ENCODE data around the gene POU2F2.
"Not testable (repeated sequence)": the region's sequence is repeated elsewhere in the genome, so short reads cannot be mapped to it uniquely, and the experiment has no call there.

Gene POU2F2

DNA sequence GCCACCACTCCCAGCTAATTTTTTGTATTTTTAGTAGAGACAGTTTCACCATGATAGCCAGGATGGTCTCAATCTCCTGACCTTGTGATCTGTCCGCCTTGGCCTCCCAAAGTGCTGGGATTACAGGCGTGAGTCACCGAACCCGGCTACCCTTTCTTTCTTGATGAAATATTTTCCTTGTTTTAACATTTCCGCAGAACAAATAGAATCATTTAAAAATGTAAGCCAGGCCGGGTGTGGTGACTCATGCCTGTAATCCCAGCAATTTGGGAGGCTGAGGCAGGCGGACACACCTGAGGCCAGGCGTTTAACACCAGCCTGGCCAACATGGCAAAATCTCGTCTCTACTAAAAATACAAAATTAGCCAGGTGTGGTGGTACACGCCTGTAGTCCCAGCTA is 32.0 kb downstream of the POU2F2 start:
- DNase-seq (ENCODE audit: low read depth in 2 of 2) = not testable (repeated sequence)

DNA sequence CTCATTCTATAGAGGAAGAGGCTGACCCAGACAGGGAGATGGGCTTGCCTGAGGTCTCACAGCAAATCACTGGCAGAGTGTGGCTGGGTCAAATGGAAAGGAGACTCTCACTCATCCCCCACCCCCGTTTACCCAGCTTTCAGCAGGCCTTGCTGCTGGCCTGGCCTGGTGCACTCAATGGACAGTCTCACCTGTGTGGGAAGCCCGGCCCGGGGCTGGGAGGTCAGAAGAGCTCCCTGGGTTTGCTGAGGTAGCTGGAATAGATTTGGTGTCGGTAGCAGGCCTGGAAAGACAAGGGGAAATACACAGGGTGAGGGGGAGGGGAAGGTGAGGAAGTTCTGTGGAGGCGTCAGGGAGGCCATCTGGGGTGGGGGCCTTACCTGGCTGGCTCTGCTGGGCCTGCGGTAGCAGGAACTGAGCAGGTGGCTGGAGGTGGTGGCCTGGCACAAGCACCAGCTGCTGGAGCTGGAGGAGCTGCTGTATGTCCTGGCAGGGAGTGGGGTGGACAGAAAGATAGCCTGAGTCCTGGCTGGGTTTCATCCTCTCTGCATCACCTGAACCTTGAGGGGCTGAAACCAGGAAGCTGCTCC is 32.8 kb downstream of the POU2F2 start:
- DNase-seq (ENCODE audit: low read depth in 2 of 2) = no peak

DNA sequence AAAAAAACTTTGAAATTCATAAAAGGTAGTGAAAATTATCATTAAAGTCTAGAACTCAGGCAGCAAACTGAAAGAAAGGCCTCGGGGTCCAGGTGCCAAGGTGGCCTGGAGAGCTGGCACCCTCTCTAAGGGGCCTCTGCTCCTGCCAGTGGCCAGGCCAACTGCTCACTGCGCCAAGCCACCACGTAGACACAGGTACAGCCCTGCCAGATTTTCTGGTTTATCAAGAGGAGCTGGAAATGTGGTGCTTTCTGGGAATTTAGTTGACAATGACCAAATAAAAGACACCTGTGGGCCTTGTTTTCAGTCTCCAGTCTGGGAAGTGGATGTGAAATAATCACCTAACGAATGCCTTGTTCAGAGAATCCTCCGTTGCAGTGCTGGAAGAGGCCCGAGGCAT is 33.5 kb downstream of the POU2F2 start:
- DNase-seq (ENCODE audit: low read depth in 2 of 2) = no peak

DNA sequence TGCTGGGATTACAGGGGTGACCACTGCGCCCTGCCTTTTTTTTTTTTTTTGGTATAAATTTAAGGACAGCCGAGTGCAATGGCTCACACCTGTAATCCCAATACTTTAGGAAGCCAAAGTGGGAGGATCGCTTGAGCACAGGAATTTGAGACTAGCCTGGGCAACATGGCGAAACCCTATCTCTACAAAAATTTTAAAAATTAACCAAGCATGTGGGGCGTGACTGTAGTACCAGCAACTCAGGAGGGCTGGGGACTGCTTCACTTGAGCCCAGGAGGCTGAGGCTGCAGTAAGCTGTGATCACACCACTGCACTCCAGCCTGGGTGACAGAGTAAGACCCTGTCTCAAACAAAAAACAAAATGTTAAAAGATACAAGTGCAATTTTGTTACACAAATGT is 34.8 kb downstream of the POU2F2 start:
- DNase-seq (ENCODE audit: low read depth in 2 of 2) = no peak

DNA sequence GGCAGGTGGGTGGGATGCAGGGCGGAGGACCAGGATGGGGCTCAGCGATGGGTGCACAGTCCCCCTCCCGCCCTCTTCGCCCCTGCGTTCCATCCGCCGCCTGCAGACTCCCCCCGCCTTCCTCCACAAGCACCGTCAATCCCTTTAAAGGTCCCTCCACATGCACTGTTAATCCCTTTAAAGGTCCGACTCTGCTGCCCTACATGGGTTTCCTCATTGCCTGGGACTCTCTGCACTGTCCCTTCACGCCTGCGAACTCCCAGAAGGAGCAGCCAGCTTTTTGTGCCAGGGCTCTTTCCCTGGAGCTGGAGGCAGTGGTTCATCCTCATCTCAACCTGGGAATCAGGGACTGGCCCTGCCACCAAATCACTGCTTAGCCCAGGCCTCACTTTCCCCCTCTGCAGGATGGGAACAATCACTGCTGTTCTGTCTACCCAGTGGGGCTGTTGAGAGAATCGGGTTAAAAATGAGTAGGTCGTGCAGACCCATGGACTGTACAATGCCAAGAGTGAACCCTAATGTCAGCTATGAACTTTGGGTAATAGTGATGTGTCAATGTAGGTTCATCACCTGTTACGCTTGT is 35.9 kb downstream of the POU2F2 start:
- DNase-seq (ENCODE audit: low read depth in 2 of 2) = no peak

DNA sequence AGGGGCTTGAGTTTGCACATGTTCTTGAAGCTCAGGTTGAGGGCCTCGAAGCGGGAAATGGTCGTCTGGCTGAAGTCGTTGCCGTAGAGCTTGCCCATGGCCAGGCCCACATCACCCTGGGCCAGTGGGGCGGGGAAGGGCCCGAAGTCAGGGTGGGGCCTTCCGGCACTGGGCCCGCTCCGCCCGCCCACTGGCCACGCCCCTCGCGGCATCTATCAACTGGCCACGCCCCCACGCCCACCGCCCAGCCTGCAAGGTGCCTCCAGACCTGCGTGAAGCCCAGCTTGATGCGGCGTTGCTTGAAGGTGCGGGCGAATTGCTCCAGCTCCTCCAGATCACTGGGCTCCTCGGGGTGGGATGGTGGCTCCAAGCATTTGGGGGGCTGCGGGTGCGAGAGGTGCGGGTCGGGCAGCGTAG is 36.4 kb downstream of the POU2F2 start:
- no peak for DNase-seq (ENCODE audit: low read depth in 2 of 2)

DNA sequence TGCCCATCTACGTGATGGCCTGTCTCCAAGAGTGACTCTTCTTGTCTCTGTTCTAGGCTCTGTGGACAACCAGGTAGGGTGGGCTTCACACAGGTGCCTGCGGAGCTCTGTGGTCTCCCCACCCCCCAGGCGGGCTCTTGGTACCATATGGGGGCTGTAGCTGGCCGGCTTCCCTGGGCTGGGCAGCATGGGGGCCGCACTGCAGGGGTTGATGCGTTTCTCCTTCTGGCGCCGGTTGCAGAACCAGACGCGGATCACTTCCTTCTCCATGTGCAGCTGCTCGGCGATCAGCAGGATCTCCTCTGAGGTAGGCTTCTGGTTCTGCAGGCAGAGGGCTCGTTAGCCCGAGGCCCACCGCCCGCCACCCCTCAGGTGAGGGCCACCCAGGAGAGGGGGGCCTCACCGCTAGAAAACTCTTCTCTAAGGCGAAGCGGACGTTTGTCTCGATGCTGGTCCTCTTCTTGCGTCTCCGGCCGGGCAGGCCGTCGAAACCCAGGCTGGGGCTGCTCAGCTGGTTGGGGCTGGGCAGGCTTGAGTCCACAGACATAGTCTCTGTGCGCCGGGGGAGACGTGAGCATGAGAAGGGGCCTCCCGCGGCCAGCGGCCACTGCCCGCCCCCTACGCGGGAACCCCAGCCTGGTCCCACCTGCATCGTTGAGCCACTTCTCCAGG is 37.0 kb downstream of the POU2F2 start:
- DNase-seq (ENCODE audit: low read depth in 2 of 2) = no peak

DNA sequence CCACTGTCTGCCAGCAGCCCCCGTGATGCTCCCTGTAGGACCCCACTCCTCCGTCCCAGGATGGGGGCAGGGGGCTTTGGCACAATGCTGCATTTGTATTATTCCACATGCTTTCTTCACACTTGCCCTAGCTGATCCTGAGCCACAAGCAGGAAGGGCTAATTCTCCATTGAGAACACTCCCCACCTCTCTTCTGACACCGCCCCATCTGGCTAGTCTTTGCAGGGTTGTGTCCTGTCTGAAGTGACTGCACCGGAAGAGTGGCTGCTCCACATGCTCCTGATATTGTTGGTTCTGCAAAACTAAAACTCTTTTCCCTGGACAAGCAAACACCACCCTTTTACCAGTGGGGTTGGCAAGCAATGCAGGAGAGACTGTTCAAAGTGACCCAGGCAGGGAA is 38.3 kb downstream of the POU2F2 start:
- no peak for DNase-seq (ENCODE audit: low read depth in 2 of 2)

DNA sequence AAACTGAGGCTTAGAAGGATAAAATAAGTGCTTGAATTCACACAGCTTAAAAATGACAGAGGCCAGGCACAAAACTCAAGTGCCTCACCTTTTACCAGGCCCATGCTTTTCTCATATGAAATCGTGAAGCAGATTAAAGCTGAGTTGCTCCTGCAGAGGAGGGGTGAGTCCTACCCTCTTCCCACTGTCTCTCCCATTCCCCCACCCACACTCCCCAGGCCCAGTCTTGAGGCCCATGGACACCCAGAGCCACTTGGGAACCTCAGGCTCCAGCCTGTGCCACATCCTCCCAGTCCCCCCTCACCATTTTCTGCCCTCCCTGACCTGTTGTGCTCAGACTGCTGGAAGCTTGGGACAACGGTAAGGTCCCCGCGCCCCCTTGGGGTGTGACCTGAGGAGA is 38.7 kb downstream of the POU2F2 start:
- no peak for DNase-seq (ENCODE audit: low read depth in 2 of 2)

DNA sequence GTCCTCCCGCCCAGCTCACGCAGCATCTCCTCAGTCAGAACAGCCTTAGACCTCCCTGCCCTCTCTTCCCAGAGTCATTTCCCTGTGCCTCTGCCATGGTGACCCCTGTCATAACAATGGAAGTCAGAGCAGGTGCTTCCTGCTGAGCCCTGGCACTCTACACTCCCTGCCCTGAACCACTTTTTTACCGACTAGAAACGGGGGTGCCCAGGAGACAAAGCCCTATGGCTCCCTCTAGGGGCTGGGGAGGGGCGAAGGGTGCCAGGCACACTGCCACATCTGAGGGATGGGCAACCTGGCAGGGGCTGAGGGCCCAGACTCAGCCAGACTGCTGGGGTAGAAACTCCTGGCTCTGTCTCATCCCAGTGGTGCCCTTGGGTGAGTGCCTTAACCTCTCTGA is 39.9 kb downstream of the POU2F2 start:
- peak in 1 of 2 experiments; percentile 17 for DNase-seq (ENCODE audit: low read depth in 2 of 2)

DNA sequence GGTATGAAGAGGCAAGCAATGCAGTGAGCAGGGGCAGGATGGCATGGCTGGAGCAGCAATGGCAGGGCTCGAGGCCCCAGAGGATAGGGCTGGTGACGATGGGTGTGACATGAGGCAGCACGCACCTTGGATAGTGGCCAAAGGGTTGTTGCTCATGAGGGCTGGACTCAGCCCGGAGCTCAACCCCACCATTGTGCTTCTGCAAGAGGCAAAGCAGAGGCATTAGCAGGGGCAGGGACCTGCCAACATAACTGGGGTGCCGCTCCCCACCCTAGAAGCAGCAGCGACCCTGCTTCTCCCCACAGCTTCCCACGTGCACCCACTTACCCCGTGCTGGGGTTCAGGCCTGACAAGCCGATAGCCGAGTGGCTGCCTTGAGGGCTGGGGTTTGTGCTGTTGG is 40.5 kb downstream of the POU2F2 start:
- no peak for DNase-seq (ENCODE audit: low read depth in 2 of 2)

DNA sequence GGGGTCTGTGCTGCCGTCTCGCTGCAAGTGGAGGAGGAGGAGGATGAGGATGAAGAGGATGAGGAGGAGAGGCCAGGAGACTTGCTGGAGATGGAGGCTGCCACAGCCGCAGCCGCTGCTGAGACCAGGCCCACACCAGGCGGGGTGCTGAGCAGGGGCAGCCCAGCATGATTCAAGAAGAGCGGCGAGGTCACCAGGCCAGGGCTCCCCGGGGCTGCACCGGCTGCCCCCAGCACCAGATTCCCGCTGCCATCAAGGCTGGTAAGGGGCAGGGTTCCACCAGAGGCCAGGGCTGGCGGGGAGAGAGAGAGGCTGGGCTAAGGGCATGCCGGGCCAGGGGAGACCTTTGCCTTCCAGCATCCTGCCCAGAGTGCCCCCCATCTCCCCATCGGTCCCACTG is 40.9 kb downstream of the POU2F2 start:
- DNase-seq (ENCODE audit: low read depth in 2 of 2) = no peak

DNA sequence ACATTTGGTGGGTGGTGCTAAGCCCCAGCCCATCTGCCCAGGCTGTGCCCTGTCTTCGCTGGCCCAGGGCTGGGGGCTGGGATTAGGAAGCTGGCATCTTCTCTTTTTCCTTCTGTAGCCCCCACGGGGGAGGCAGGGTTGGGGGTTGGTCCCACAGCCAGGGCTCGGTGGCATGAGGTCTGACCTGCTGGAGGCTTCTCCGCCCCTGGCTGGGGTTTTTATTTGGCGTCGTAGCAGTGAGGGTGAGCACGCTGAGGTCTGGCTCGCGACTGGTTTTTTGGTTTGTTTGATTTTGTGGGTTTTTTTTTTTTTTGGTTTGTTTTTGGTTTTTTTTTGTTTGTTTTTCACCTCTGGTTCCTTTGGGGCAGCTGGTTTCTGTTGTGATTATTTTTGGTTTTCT is 41.6 kb downstream of the POU2F2 start:
- DNase-seq (ENCODE audit: low read depth in 2 of 2) = no peak

DNA sequence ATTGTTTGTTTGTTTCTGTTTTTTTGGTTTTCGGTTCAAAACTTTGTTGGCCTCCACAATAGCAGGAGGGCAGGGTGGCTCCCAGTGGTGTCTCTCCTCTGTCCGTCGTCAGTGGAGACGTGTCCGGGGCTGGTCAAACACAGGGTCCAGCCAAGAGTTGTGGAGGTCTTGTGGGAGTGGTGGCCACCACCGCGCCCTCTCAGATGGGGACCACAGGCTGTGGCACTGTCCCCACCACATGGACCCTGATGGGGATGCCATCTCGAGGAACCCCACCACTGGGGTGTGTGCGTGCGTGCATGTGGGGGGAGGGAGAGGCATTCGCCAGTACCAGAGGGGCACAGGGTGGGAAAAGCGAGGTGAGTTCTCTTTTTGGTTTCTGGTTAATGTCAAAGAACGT is 42.5 kb downstream of the POU2F2 start:
- DNase-seq (ENCODE audit: low read depth in 2 of 2) = no peak

DNA sequence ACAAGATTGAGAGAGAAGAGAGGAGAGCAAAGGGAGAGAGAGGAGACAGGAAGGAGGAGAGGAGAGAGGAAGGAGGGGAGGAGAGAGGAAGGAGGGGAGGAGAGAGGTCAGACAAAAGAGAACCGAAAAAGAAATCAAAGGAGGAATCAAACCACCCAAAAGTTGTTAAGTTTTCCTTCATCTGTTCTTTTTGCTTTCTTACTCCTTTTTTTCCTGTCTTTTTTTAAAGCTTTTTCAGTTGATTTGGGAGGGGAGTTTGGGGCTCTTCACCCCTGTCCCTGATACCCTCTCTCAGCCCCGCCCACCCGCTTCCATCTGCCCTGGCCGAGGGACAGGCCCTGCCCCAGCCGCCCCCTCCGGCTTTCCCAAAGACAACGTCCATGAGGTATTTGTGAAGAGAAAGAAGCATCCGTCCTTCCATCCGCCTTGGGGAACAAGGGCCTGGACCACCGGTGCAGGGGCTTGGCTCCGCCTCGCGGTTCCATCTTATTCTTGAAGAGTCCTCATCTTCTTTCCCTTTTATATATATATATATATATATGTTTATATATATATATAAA is 43.0 kb downstream of the POU2F2 start:
- no peak for DNase-seq (ENCODE audit: low read depth in 2 of 2)

DNA sequence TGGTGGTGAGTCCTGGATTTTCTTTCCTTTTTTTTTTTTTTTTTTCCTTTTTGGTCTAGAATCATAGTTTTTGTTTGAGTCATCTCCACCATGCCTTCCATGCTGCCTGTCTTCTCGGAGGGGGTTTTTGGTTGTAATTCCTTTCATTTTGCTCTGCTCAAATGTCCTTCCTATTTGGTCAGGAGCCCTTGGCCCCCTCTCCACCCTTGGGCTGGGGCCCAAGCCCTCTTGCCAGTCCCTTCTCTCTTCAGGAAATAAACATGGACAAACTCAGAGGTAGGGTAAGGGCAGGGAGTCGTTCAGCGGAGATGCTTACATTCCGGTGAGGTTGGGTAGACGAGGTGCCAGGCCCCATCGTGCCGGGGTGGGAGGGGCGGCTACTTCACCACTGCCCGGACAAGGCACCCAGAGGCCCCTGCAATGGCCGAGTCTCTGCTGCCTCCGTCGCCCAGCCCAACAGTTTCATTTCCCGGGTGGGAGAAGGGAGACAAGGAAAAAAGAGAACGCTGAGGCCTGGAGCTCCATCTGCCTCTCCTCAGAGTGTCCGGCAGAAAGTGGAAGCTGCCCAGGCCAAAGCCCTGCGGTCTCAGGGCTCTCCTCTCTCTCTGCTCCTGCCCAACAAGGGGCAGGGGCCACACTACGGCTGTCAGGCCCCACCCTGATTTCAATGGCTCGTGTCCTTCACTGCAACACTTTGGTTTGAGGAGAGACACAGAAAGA is 43.6 kb downstream of the POU2F2 start:
- DNase-seq (ENCODE audit: low read depth in 2 of 2) = no peak

DNA sequence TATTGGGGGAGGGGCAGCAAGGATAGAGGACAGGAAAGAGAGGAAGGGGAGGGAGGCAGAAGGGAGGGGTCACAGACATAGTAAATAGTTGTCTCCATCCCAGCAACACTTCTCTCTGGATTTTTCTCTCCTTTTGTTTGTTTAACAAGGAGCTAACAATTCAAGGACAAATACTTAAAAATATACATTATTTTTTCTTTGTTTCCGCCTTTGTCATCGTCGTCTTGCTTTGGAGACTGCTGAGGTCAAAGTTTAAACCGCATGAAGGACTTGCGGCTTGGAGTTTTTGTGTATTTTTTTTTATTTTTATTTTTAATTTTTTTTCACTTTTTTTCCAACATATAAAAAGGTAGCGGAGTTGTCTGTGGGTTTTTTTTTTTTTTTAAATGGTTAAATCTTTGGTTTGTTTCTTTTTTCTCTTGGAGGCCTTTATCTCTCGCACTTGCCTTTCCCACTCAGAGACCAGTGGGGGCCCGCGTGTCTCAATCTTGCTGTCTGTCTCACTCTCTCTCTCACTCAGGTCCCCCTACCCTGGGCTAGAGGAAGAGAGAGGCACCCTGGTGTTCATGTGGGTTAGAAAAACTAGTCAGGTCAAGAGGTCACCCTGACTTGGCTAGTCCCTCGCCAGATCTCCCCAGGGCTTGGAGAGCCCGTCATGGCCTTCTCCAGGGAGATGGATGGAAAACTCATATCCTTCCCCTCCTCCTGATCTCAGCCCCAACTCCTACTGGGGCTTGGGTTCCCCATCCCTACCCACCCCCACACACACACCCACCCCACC is 45.3 kb downstream of the POU2F2 start:
- DNase-seq (ENCODE audit: low read depth in 2 of 2) = no peak

DNA sequence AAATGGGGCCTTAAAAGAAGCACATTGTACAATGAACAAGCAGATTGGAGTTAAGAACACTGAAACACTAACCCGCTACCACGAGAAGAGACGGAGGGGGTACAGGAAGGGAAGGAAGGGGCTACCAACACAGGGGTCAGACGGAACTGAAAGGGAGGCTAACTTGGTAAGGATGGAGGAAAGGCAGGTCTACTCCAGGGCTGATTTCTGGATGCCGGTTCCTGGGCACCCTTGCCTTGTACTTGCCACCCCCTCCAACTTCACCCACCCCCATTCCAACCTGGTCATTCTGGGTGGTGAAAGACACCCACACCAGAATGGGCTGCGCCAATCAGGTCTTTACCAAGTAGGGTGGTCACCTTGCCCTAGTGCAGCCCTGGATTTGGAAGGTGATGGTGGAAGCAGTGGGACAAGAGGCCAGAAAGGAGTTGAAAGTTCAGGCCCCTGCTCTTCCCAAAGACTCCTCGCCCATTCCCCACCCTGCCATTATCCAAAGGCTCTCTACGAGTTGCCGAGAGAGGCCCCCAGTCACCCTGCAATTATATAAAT is 46.0 kb downstream of the POU2F2 start:
- no peak for DNase-seq (ENCODE audit: low read depth in 2 of 2)

DNA sequence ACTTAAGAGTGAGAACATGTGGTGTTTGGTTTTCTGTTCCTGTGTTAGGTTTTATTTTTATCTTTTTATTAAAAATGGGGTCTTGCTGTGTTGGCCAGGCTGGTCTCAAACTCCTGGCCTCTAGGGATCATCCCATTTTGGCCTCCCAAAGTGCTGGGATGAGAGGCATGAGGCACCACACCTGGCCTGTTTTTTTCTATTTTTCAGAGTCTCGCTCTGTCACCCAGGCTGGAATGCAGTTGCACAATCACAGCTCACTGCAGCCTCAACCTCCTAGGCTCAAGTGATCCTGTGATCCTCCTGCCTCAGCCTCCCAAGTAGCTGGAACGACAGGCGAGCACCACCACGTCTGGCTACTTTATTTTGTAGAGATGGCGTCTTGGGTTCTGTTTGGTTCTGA is 48.7 kb downstream of the POU2F2 start:
- no peak for DNase-seq (ENCODE audit: low read depth in 2 of 2)

DNA sequence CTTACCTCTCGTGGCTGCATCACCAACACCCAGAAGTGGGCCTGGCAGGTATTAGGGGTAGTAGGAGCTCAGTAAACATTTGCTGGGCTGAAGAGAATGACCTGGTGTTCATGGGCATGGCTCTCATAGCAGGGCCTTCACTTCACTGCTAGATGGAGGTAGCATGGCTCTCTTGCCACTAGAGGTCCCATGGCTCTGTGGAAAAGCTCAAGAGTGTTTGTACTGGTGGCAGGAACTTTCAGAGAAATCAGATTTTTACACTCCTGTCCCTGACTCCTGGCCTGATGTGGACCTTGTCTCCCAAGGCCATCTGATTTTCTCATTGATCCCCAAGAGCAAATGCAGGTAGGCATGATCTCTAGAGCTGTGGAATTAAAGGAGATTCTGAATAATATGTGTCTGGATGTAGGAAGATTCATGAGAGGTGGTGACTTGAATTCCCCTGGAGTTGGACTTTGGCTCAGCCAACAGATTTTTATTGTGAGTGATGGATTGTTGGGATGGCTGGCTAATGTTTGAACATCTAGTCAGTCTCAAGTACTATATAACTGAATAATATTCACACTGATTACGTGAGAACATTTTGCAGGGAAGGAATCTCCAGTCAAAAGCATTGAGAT is 50.6 kb downstream of the POU2F2 start:
- DNase-seq (ENCODE audit: low read depth in 2 of 2) = no peak

DNA sequence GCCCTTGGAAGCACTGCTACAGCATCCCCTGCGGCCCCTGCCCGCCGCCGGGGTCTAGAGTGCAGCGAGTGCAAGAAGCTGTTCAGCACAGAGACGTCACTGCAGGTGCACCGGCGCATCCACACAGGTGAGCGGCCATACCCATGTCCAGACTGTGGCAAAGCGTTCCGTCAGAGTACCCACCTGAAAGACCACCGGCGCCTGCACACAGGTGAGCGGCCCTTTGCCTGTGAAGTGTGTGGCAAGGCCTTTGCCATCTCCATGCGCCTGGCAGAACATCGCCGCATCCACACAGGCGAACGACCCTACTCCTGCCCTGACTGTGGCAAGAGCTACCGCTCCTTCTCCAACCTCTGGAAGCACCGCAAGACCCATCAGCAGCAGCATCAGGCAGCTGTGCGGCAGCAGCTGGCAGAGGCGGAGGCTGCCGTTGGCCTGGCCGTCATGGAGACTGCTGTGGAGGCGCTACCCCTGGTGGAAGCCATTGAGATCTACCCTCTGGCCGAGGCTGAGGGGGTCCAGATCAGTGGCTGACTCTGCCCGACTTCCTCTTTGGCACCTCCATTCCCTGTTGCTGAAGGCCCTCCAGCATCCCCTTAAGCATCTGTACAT is 51.4 kb downstream of the POU2F2 start:
- DNase-seq (ENCODE audit: low read depth in 2 of 2) = no peak

Data from stimulated activated CD4-positive, alpha-beta T cell treated with anti-CD3 and anti-CD28 coated beads, Interleukin-12 subunit alpha, Interleukin-12 subunit beta, amount 100 ng/mL, for 24 hours (primary cell).